Ishikawa (cell line): ENCODE results near the gene NFIB.

ENCODE experiments used
- EGR1 ChIP-seq: IDR thresholded peaks from 2 replicates; pipeline ENCODE4 v1.6.1; 2012
- EP300 ChIP-seq: IDR thresholded peaks from 2 replicates; pipeline ENCODE4 v1.6.1; 2012; ENCODE audit warnings: borderline replicate concordance
- FOXM1 ChIP-seq: IDR thresholded peaks from 2 replicates; pipeline ENCODE4 v1.6.1; 2012; ENCODE audit warnings: low read depth, borderline replicate concordance
- RAD21 ChIP-seq: IDR thresholded peaks from 2 replicates; pipeline ENCODE4 v1.6.1; 2012; ENCODE audit warnings: low read depth
- TCF12 ChIP-seq: IDR thresholded peaks from 2 replicates; pipeline ENCODE4 v1.6.1; 2012; ENCODE audit warnings: low read depth
- TEAD4 ChIP-seq: IDR thresholded peaks from 2 replicates; pipeline ENCODE4 v1.6.1; 2012
- TF ChIP-seq, protein P1 (sequence below): IDR thresholded peaks from 2 replicates; pipeline ENCODE4 v1.6.1; 2012; ENCODE audit warnings: low read depth, mild to moderate bottlenecking

GRCh38 chr9:14155237-14155636, 158.7 kb downstream of the NFIB start:
- no peak for TF ChIP-seq TCF12
- no peak for TF ChIP-seq EGR1
- TF ChIP-seq, protein P1, sequence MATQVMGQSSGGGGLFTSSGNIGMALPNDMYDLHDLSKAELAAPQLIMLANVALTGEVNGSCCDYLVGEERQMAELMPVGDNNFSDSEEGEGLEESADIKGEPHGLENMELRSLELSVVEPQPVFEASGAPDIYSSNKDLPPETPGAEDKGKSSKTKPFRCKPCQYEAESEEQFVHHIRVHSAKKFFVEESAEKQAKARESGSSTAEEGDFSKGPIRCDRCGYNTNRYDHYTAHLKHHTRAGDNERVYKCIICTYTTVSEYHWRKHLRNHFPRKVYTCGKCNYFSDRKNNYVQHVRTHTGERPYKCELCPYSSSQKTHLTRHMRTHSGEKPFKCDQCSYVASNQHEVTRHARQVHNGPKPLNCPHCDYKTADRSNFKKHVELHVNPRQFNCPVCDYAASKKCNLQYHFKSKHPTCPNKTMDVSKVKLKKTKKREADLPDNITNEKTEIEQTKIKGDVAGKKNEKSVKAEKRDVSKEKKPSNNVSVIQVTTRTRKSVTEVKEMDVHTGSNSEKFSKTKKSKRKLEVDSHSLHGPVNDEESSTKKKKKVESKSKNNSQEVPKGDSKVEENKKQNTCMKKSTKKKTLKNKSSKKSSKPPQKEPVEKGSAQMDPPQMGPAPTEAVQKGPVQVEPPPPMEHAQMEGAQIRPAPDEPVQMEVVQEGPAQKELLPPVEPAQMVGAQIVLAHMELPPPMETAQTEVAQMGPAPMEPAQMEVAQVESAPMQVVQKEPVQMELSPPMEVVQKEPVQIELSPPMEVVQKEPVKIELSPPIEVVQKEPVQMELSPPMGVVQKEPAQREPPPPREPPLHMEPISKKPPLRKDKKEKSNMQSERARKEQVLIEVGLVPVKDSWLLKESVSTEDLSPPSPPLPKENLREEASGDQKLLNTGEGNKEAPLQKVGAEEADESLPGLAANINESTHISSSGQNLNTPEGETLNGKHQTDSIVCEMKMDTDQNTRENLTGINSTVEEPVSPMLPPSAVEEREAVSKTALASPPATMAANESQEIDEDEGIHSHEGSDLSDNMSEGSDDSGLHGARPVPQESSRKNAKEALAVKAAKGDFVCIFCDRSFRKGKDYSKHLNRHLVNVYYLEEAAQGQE = no peak
- no peak for TF ChIP-seq EP300
- TF ChIP-seq RAD21 = no peak
- TF ChIP-seq TEAD4 = no peak
- TF ChIP-seq FOXM1 = no peak
